Activated CD4-positive, CD25-positive, alpha-beta regulatory T cell treated with anti-CD3 and anti-CD28 coated beads, Interleukin-2, amount 50 U/mL, for 24 hours (primary cell): ENCODE results near the gene CDK15.
"Not testable (repeated sequence)": the region's sequence is repeated elsewhere in the genome, so short reads cannot be mapped to it uniquely, and the experiment has no call there.

Source experiments
- ATAC-seq, 2 donors: fragments of 150-1000 bp; cut with Tn5 transposase; one replicate each; pipeline ENCODE4 v1.10.0; 2021; ENCODE audit warnings: mild to moderate bottlenecking in 1 of 2, moderate library complexity in 1 of 2

The CDK15 gene

GRCh38 chr2:201806442-201807170 lies at the start of gene CDK15:
Gene CDK15 (plus strand): TSS chr2:201806537. CDS start chr2:201806665, 128 bp downstream.
- ATAC-seq: no peak

GRCh38 chr2:201758234-201758633 lies 48.1 kb upstream of the CDK15 start:
- ATAC-seq: no peak

GRCh38 chr2:201758873-201759272 lies 47.5 kb upstream of the CDK15 start:
- no peak for ATAC-seq

GRCh38 chr2:201759567-201759966 lies 46.8 kb upstream of the CDK15 start:
- ATAC-seq: no peak

GRCh38 chr2:201761101-201761500 lies 45.2 kb upstream of the CDK15 start:
- ATAC-seq: no peak

GRCh38 chr2:201764469-201764868 lies 41.9 kb upstream of the CDK15 start:
- ATAC-seq: not testable (repeated sequence)

GRCh38 chr2:201765799-201766198 lies 40.5 kb upstream of the CDK15 start:
- no peak for ATAC-seq

GRCh38 chr2:201768918-201769317 lies 37.4 kb upstream of the CDK15 start:
- no peak for ATAC-seq

GRCh38 chr2:201769666-201770373 lies 36.5 kb upstream of the CDK15 start:
- ATAC-seq: no peak

GRCh38 chr2:201773990-201774389 lies 32.3 kb upstream of the CDK15 start:
- no peak for ATAC-seq

- ATAC-seq: no peak
These were observed 31.8 kb upstream of the CDK15 start for GRCh38 chr2:201774546-201774945.

GRCh38 chr2:201775326-201775725 lies 31.0 kb upstream of the CDK15 start:
- no peak for ATAC-seq

- no peak for ATAC-seq
These were observed 29.3 kb upstream of the CDK15 start for GRCh38 chr2:201777043-201777442.

- no peak for ATAC-seq
These were observed 28.5 kb upstream of the CDK15 start for GRCh38 chr2:201777869-201778268.

- no peak for ATAC-seq
These were observed 26.2 kb upstream of the CDK15 start for GRCh38 chr2:201779901-201780673.

- ATAC-seq: peak; percentile 93 to 95
These were observed 25.5 kb upstream of the CDK15 start, which contains the start of gene ALS2 for GRCh38 chr2:201780674-201781493. Gene ALS2 (minus strand): TSS chr2:201780933. CDS start chr2:201768885, 12,048 bp downstream.

GRCh38 chr2:201781557-201782051 lies 24.7 kb upstream of the CDK15 start:
- ATAC-seq: peak in 1 of 2 donors; percentile 1

- ATAC-seq: no peak
These were observed 21.8 kb upstream of the CDK15 start for GRCh38 chr2:201784563-201784962.

- ATAC-seq: no peak
These were observed 21.2 kb upstream of the CDK15 start for GRCh38 chr2:201785135-201785534.

GRCh38 chr2:201786471-201786870 lies 19.9 kb upstream of the CDK15 start:
- no peak for ATAC-seq

GRCh38 chr2:201788371-201788770 lies 18.0 kb upstream of the CDK15 start:
- no peak for ATAC-seq

- ATAC-seq: no peak
These were observed 16.9 kb upstream of the CDK15 start for GRCh38 chr2:201789395-201789794.
